Measurements from ENCODE around the gene OSTC.

The OSTC gene

DNA sequence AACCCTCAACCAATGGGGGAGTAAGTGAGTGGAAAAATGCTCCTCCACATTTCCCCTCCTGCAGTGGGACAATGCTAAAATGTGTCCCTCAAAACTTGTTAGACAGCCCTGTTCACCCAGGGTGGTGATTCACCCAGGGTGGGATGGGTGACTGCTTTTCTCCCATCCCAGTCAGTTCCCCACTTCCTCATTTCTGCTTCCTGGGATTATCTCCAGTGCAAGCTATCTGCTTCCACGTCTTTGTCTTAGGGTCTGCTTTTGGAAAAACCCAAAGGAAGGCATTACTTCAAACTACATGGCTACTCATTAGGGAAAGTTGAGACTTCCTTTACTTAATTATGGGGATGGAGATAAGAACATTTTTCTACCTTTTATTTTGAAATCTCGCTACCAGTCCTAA lies 67.0 kb downstream of the OSTC start:
- DNase-seq, result no peak

Measured in stimulated activated CD4-positive, alpha-beta T cell treated with anti-CD3 and anti-CD28 coated beads, Interleukin-2, amount 100 ng/mL, for 24 hours (primary cell).